Kidney tubule cell (primary cell): Measurements from ENCODE around the gene ZYG11B.
A peak's percentile ranks its signal among the peaks of the same experiment; 100 is the strongest.
"Not testable (repeated sequence)": the region's sequence is repeated elsewhere in the genome, so short reads cannot be mapped to it uniquely, and the experiment has no call there.

Experiments
- DNase-seq: peaks from one replicate; pipeline ENCODE4 v3.0.0-alpha.2; 2018; ENCODE audit warnings: low spot score

The ZYG11B gene

GRCh38 chr1:52707927-52708655, 18.2 kb upstream of the ZYG11B start:
- peak; percentile 85 for DNase-seq

- no peak for DNase-seq
Measured at GRCh38 chr1:52709016-52709415, 17.2 kb upstream of the ZYG11B start.

- DNase-seq = no peak
Measured at GRCh38 chr1:52713590-52713989, 12.7 kb upstream of the ZYG11B start.

GRCh38 chr1:52715296-52715695, 11.0 kb upstream of the ZYG11B start:
- not testable (repeated sequence) for DNase-seq

- DNase-seq = no peak
Measured at GRCh38 chr1:52723260-52723659, 3.0 kb upstream of the ZYG11B start.

GRCh38 chr1:52725903-52726264, 369 bp upstream of the ZYG11B start:
- DNase-seq = no peak

- peak; percentile 17 for DNase-seq
Measured at GRCh38 chr1:52727114-52727586, 897 bp downstream of the ZYG11B start.

- peak; percentile 74 for DNase-seq
Measured at GRCh38 chr1:52727956-52728656, 1.9 kb downstream of the ZYG11B start.

GRCh38 chr1:52733368-52733767, 7.1 kb downstream of the ZYG11B start:
- DNase-seq = no peak

- DNase-seq = not testable (repeated sequence)
Measured at GRCh38 chr1:52735371-52735770, 9.1 kb downstream of the ZYG11B start.

GRCh38 chr1:52738148-52738547, 11.9 kb downstream of the ZYG11B start:
- no peak for DNase-seq

- no peak for DNase-seq
Measured at GRCh38 chr1:52738893-52739292, 12.6 kb downstream of the ZYG11B start.

- DNase-seq = no peak
Measured at GRCh38 chr1:52739699-52740467, 13.6 kb downstream of the ZYG11B start.

GRCh38 chr1:52741259-52741658, 15.0 kb downstream of the ZYG11B start:
- no peak for DNase-seq

GRCh38 chr1:52746189-52746588, 19.9 kb downstream of the ZYG11B start:
- no peak for DNase-seq

GRCh38 chr1:52747450-52747849, 21.2 kb downstream of the ZYG11B start:
- no peak for DNase-seq

GRCh38 chr1:52748119-52748518, 21.9 kb downstream of the ZYG11B start:
- DNase-seq = no peak

GRCh38 chr1:52749496-52749895, 23.2 kb downstream of the ZYG11B start:
- peak; percentile 31 for DNase-seq

- DNase-seq = not testable (repeated sequence)
Measured at GRCh38 chr1:52750139-52750538, 23.9 kb downstream of the ZYG11B start.

GRCh38 chr1:52751589-52752483, 25.6 kb downstream of the ZYG11B start:
- peak; percentile 22 for DNase-seq

- peak; percentile 33 for DNase-seq
Measured at GRCh38 chr1:52752484-52752826, 26.2 kb downstream of the ZYG11B start.

GRCh38 chr1:52753169-52753568, 26.9 kb downstream of the ZYG11B start:
- no peak for DNase-seq
